Muscle of leg (tissue), 11 donors: ENCODE results near the gene GNG12. TPM values are rescaled to one million over a fixed set of nuclear protein-coding genes. Genes with fewer than 3 reads are reported as not detected.
A peak's percentile ranks its signal among the peaks of the same experiment; 100 is the strongest.

Source experiments
- DNase-seq: peaks from one replicate; pipeline ENCODE4 v3.0.0; 2013
- H3K27ac ChIP-seq: one replicate; pipeline ENCODE4 v1.5.1; 2013; ENCODE audit warnings: mild to moderate bottlenecking, low read length, control low read depth
- H3K27me3 ChIP-seq: one replicate; pipeline ENCODE4 v1.6.1; 2013; ENCODE audit warnings: low read length; ENCODE audit not compliant: control insufficient read depth, insufficient read depth
- H3K36me3 ChIP-seq: one replicate; pipeline ENCODE4 v1.6.1; 2013; ENCODE audit warnings: low read length; ENCODE audit not compliant: control insufficient read depth, insufficient read depth
- H3K4me1 ChIP-seq: one replicate; pipeline ENCODE4 v1.6.1; 2013; ENCODE audit warnings: low read length; ENCODE audit not compliant: control insufficient read depth, insufficient read depth
- H3K4me3 ChIP-seq: one replicate; pipeline ENCODE4 v1.5.1; 2013; ENCODE audit warnings: low read length, control low read depth
- H3K9me3 ChIP-seq: replicated peaks from 2 replicates; pipeline ENCODE4 v1.6.1; 2013; ENCODE audit warnings: low read depth, low read length; ENCODE audit not compliant: control insufficient read depth
- WGBS: methylation state at CpG from one replicate; pipeline ENCODE4 v1.1.5; 2013; ENCODE audit warnings: missing lambda C conversion rate; ENCODE audit not compliant: insufficient coverage; 5-methylcytosine and 5-hydroxymethylcytosine counted together
- polyA plus RNA-seq, 8 donors: library from polyadenylated mRNA; unstranded; fragments of 120-200 nt; gene quantifications; one replicate each; pipeline versions ENCODE4 v1.2.1 to v1.2.3, GENCODE V29; 2013; ENCODE audit warnings: inconsistent platforms in 1 of 8, low replicate concordance in 1 of 8; ENCODE audit not compliant: insufficient read length in 8 of 8, insufficient read depth in 1 of 8
- total RNA-seq: library from RNA; stranded (reverse); fragments of 120-200 nt; gene quantifications from one replicate; pipeline ENCODE4 v1.2.4, GENCODE V29; 2013

GNG12 gene
- total and polyA plus RNA-seq, 9 donors: 32.7 to 62.4 (median 42.9) TPM

DNA sequence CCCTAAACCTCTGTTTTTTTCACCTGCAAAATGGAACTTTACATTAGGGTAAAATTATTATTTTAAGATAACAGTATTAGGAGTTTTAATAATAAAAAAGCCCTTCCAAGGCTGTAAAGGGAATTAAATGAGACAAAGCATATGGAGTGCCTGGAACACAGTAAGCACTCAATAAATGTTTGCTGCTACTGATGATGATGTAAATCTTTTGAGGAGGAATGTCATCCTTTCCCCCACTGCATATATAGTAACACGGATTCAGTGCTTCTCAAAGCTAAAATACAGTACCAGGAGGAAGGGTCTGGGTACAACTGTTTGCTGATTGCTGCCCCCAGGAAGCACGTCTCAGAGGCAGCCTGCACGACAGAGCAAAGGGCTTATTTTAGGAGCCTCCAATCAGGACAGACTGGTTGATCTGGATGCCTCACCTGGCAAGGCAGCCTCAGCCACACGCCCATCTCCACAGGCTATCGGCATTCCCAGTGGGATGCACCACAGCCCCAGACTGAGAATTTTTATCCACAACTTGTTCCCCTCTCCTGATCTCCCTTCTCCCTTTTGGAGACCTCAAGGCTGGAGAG, 83.9 kb downstream of the GNG12 start:
- Histone ChIP-seq H3K27ac (peak overlapping the region; percentile 55), H3K27me3 (no peaks in the 10 kb centered on the region), H3K36me3 (no peaks in the 10 kb centered on the region), H3K4me3 (no peak overlapping the region), H3K9me3 (no peaks in the 10 kb centered on the region), H3K4me1 (peaks cover 36% of the 10 kb centered on the region)
- DNase-seq: no peak
- WGBS: 77% methylated on average over 4 of the region's 5 CpGs

DNA sequence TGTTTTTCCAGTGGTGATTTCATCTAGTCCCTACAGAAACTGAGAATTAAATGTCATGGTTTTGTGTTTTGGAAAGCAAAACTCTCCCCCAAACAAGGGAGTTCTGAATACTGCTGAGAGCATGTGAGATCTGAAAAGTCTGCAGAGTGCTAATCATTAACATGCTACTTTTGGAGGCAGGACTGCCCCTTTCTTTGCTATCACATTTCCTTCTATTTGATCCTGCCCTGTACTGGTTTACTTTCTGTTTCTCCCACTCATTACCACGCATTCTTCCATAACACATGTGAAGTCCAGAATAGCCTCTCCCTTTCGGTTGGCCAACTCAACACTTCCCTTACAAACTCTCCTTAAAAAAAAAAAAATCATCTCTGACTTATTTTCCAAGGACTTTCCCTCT, 84.6 kb downstream of the GNG12 start:
- WGBS: 14% methylated on average over 2 of the region's 2 CpGs
- DNase-seq: peak; percentile 68

DNA sequence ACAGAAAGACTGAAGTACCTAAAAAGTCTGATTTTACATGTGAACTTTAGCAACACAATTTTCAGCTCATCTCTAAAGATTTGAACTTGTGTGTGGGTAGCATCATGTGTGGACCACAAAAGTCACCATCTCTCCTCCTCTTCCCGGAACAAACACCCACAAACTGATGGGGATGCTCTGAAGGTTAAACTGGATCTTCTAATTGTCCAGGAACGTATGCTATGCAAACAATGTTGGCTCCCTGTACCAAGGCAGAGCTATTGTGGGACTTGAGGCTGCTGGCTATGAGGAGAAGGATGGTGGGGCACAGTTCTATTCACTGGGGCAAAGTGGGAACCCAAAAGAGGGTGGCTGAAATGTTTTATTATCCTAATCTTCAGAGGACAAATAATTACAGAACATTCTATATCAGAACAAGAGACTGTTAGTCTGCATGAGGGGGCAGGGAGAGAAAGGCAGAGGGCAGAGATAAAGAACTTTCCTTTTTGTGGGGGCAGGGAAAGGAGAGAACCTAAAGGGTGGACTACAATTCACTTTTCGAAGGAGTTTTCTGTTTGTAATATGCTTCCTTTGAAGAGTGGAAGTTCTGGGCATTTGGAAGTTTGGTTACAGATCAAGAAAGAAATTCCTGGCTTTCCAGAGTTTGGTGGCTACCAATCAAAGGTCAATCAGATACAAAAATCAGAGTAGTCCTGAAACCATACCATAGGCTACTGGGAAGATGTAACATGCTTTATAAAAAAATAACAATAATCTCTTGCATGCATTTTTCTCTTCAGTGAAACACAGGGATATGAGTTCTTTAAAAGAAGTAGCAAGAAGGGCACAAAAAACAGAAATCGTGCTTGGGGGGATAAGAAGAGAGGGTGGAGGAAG, 85.4 kb downstream of the GNG12 start:
- no peak for DNase-seq
- no peak overlapping the region for H3K4me3 ChIP-seq
- H3K9me3 ChIP-seq: no peaks in the 10 kb centered on the region
- H3K36me3 ChIP-seq: no peaks in the 10 kb centered on the region
- no peaks in the 10 kb centered on the region for H3K27me3 ChIP-seq
- peaks cover 27% of the 10 kb centered on the region for H3K4me1 ChIP-seq
- H3K27ac ChIP-seq: peak overlapping the region; percentile 55
- 40% methylated on average over 1 of the region's 4 CpGs for WGBS

More for the DNA sequence above, 84.6 kb downstream of the GNG12 start:
- Histone ChIP-seq H3K9me3 (no peaks in the 10 kb centered on the region), H3K27me3 (no peaks in the 10 kb centered on the region), H3K27ac (peak overlapping the region; percentile 55), H3K4me1 (peaks cover 30% of the 10 kb centered on the region), H3K36me3 (no peaks in the 10 kb centered on the region), H3K4me3 (no peak overlapping the region)

DNA sequence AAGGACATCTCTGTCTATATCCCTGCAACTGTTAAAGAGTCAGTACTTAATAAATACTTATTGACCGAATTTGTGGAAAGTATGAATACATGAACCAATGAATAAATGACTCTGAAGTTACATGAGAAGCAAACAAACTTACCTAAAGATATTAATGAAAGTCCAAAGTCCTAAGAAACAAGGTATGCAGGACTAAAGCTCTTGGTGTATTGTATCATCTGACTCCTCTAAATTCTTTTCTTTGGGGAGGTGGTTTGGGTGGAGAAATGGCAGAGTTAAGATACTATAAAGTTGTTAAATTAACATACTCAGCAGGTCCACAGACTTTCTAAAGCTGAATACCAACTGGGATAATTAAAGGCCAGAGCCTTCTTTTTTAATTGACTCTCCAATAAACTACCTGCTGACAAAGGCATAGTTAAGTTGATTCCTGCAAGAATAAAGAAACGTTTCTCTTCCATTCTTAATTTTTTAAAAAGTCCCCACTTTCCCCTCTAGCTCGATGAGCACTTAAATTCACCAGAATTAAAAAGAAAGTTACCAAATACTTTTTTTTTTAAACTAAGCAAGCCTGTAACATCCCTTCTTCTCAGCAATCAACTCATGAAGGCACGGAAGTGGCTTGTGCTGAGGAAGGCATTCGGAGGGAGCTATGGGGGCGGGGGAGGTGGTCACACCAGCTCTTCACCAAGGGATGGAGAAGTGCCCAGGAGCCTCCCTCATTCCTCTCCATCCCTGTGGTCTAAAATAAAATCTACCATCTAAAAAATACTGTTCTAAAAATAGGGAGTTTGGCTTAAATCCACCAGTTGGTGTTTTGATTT, 87.2 kb downstream of the GNG12 start:
- Histone ChIP-seq H3K27ac (no peak overlapping the region), H3K4me1 (peaks cover 35% of the 10 kb centered on the region), H3K36me3 (no peaks in the 10 kb centered on the region), H3K4me3 (no peak overlapping the region), H3K27me3 (no peaks in the 10 kb centered on the region), H3K9me3 (no peaks in the 10 kb centered on the region)
- no peak for DNase-seq
- no CpG with 5 or more reads among the region's 6 CpGs for WGBS

DNA sequence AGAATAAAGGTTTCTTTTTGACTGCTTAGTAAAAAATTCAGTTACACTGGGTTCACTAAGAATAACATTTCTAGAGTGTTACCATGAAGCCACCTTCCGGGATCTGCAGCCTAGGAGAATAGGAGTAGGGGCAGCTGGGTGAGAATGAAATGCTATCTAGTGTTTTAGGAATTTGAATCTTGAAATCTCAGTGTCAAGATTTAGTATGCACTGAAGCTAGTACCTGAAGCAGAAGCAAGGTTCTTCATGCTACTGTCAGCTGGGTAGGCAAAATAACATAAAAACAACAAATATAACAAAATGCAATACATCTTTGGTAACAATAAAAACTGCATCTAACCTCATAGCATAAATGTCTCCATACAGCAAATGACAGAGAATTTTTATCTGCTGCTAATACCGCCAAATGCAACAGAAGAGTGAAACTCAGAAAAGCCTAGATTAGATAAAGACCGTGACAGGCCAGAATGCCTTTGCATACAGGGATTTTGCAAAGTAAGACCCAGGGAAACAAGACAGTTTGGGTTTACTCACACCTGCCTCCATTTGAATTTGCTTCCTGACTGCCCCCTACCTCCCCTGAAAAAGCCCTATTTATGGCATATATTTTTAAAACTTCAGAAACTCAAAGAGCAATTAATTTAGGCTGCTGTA, 90.1 kb downstream of the GNG12 start:
- no peak for DNase-seq
- Histone ChIP-seq H3K36me3 (no peaks in the 10 kb centered on the region), H3K27ac (no peak overlapping the region), H3K4me3 (no peak overlapping the region), H3K4me1 (peaks cover 16% of the 10 kb centered on the region), H3K9me3 (no peaks in the 10 kb centered on the region), H3K27me3 (no peaks in the 10 kb centered on the region)
- WGBS: 81% methylated on average over 3 of the region's 3 CpGs

DNA sequence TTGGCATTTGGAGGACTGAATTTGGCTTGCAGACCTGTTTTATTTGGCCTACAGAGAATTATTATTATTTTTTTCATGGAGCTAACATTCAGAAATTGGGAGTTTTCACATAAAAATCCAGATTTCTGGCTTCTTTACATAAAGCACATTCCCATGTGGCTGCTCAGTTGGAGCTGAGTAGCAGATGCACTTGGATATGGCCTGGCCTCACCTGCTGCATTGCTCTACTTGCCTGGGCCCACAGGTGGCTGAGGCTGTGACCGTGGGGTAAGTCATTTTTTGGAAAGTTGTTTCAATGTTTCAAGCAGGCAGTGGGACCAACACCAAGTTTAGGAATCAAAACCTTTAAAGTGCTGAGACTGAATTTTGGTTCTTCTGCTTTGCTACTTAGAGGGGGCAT, 91.5 kb downstream of the GNG12 start:
- H3K4me3 ChIP-seq: no peak overlapping the region
- peak; percentile 86 for DNase-seq
- WGBS: 20% methylated on average over 1 of the region's 1 CpG

DNA sequence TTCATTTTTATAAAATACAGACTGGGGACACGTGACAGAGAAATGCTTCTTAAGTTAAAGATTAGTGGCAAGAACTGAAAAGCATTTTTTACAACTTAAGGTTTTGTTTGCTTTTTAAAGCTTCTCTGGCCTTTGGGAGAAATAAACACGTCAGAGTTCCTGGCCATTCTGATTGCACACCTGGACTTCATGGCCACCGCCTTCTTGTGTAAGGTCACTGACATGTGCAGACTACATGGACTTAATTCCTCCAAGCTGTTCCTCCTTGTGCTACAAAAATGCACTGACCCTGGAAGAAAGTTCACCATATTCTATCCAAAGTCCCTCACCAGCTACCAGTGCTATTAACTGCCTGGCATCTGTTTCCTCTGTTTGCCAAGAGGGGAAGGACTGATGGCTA, 92.1 kb downstream of the GNG12 start:
- WGBS: 50% methylated on average over 2 of the region's 3 CpGs
- DNase-seq: peak; percentile 93

More for the DNA sequence above, 91.5 kb downstream of the GNG12 start:
- Histone ChIP-seq H3K4me1 (peaks cover 11% of the 10 kb centered on the region), H3K36me3 (no peaks in the 10 kb centered on the region), H3K27ac (no peak overlapping the region), H3K27me3 (no peaks in the 10 kb centered on the region), H3K9me3 (no peaks in the 10 kb centered on the region)

DNA sequence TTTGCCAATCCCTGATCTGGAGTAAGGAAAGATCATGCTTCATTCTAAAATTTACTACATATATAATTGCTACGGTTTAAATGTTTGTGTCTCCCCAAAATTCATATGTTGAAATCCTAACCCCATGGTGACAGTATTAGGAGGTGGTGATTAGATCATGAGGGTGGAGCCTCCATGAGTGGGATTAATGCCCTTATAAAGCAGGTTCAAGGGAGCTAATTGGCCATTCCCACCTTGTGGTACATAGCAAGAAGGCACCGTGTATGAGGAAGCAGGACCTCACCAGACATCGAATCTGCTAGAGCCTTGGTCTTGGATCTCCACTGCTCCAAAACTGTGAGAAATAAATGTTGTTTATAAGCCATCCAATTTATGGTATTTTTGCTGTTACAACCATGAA, 92.7 kb downstream of the GNG12 start:
- H3K4me1 ChIP-seq: peaks cover 20% of the 10 kb centered on the region
- H3K4me3 ChIP-seq: no peak overlapping the region
- WGBS: 79% methylated on average over 2 of the region's 3 CpGs
- H3K36me3 ChIP-seq: no peaks in the 10 kb centered on the region
- H3K27me3 ChIP-seq: no peaks in the 10 kb centered on the region
- H3K9me3 ChIP-seq: no peaks in the 10 kb centered on the region
- no peak for DNase-seq
- H3K27ac ChIP-seq: no peak overlapping the region

More for the DNA sequence above, 92.1 kb downstream of the GNG12 start:
- Histone ChIP-seq H3K36me3 (no peaks in the 10 kb centered on the region), H3K4me3 (no peak overlapping the region), H3K9me3 (no peaks in the 10 kb centered on the region), H3K27me3 (no peaks in the 10 kb centered on the region), H3K4me1 (peaks cover 15% of the 10 kb centered on the region), H3K27ac (peak overlapping the region; percentile 23)

DNA sequence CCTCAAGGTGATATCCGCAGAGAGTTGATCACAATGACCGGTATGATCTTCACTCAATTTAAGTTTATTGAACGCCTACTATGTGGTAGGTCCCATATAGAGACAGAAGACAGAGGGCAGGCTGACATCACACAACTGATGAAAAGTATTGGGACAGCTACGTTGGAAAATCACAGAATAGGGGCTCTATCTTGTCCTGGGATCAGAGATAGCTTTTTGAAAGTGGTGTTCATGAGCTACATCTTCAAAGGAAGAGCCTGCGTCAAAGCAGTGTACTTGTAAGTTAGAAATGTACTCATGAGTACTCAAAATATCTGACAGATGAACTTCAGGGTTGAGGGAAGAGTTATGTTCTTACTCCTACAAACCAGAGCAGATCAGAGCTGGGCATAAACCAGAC, 93.9 kb downstream of the GNG12 start:
- Histone ChIP-seq H3K9me3 (no peaks in the 10 kb centered on the region), H3K4me1 (peaks cover 25% of the 10 kb centered on the region), H3K27ac (no peak overlapping the region), H3K27me3 (no peaks in the 10 kb centered on the region), H3K36me3 (no peaks in the 10 kb centered on the region), H3K4me3 (no peak overlapping the region)
- WGBS: 95% methylated on average over 3 of the region's 5 CpGs
- no peak for DNase-seq
